BE2C (cell line): ENCODE results near the gene PRR16.

Source experiments
- DNase-seq: peaks from one replicate; pipeline ENCODE4 v3.0.0-alpha.2; 2020
- H3K27me3 ChIP-seq: fragments of 250-450 bp; sonication (Bioruptor Pico); 2 replicates; pipeline ENCODE4 v1.5.1; 2020; ENCODE audit warnings: mild to moderate bottlenecking
- H3K36me3 ChIP-seq: fragments of 250-450 bp; sonication (Bioruptor Pico); 2 replicates; pipeline ENCODE4 v1.5.1; 2020; ENCODE audit warnings: mild to moderate bottlenecking
- H3K4me1 ChIP-seq: fragments of 250-450 bp; sonication (Bioruptor Pico); 2 replicates; pipeline ENCODE4 v1.5.1; 2020
- H3K4me3 ChIP-seq: 2 replicates; pipeline ENCODE4 v1.5.1; 2011; ENCODE audit warnings: low read depth, low read length
- H3K9me3 ChIP-seq: fragments of 250-450 bp; sonication (Bioruptor Pico); 2 replicates; pipeline ENCODE4 v1.5.1; 2020
- TF ChIP-seq, protein P1 (sequence below): IDR thresholded peaks from 2 replicates; pipeline ENCODE4 v1.5.1; 2012; ENCODE audit warnings: mild to moderate bottlenecking, low read depth, low read length

Gene PRR16

GRCh38 chr5:120644516-120644915 is 180.4 kb downstream of the PRR16 start:
- H3K9me3 ChIP-seq: no peaks in the 10 kb centered on the region
- DNase-seq: no peak
- TF ChIP-seq, protein P1, sequence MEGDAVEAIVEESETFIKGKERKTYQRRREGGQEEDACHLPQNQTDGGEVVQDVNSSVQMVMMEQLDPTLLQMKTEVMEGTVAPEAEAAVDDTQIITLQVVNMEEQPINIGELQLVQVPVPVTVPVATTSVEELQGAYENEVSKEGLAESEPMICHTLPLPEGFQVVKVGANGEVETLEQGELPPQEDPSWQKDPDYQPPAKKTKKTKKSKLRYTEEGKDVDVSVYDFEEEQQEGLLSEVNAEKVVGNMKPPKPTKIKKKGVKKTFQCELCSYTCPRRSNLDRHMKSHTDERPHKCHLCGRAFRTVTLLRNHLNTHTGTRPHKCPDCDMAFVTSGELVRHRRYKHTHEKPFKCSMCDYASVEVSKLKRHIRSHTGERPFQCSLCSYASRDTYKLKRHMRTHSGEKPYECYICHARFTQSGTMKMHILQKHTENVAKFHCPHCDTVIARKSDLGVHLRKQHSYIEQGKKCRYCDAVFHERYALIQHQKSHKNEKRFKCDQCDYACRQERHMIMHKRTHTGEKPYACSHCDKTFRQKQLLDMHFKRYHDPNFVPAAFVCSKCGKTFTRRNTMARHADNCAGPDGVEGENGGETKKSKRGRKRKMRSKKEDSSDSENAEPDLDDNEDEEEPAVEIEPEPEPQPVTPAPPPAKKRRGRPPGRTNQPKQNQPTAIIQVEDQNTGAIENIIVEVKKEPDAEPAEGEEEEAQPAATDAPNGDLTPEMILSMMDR: no peak
- H3K27me3 ChIP-seq: no peaks in the 10 kb centered on the region
- no peaks in the 10 kb centered on the region for H3K4me1 ChIP-seq
- no peaks in the 10 kb centered on the region for H3K36me3 ChIP-seq
- no peak overlapping the region for H3K4me3 ChIP-seq

DNA sequence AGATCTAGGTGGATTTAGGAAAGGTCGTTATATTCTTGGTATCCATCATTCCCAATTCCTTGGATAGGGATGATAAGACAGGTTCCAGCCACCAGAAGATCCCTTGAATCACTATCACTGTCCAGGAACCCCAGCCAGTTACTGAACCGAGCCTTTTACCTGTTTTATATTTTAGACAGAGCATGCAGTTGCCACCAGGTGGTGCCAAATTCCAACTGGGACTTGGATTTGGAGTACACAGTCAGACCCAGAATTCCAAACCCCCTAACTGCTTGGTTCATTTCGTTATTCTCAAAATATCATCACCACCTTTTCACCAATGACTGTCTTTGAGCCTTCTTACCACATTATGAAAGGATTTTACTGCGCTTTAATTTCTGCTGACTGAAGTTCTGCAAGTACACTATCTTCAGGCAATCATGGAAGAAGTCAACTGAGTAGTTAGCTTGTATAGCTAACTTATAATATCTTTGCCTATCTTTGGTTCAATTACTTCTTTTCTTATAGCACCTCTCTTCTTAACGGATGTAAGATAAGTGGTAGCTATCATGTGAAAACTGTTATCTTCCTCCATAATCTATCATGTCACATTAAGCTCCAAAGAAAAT is 191.8 kb downstream of the PRR16 start:
- no peaks in the 10 kb centered on the region for H3K9me3 ChIP-seq
- TF ChIP-seq, protein P1: peak; percentile 93
- H3K27me3 ChIP-seq: no peaks in the 10 kb centered on the region
- H3K4me3 ChIP-seq: no peak overlapping the region
- peak; percentile 69 for DNase-seq
- peaks cover 3% of the 10 kb centered on the region; the same call in 1 of the 2 replicates for H3K4me1 ChIP-seq
- no peaks in the 10 kb centered on the region for H3K36me3 ChIP-seq

- H3K4me1 ChIP-seq: peaks cover 3% of the 10 kb centered on the region; the same call in 1 of the 2 replicates
- no peaks in the 10 kb centered on the region for H3K9me3 ChIP-seq
- H3K4me3 ChIP-seq: no peak overlapping the region
- H3K27me3 ChIP-seq: no peaks in the 10 kb centered on the region
- DNase-seq: no peak
- TF ChIP-seq, protein P1: no peak
- H3K36me3 ChIP-seq: no peaks in the 10 kb centered on the region
Observed at GRCh38 chr5:120657104-120657503, 193.0 kb downstream of the PRR16 start.

DNA sequence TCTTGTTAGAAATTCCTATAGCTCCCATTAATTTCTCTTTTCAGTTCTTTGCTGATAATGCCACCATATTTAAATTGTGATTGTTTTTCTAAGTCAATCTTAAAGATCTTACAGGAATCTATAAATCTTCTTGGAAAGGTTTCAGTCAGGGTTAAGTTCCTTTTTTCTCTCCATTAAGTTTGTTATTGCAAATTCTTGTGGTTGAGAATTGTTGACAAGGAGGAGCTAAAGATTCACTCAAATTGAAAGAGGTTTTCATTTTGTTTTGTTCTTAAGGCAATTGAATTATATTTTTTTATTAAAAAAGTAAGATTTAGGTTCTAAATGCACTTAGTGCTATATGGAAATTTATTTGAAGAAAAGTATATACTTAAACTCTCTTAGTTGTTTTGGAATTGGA is 213.4 kb downstream of the PRR16 start:
- DNase-seq: no peak
- TF ChIP-seq, protein P1: no peak

DNA sequence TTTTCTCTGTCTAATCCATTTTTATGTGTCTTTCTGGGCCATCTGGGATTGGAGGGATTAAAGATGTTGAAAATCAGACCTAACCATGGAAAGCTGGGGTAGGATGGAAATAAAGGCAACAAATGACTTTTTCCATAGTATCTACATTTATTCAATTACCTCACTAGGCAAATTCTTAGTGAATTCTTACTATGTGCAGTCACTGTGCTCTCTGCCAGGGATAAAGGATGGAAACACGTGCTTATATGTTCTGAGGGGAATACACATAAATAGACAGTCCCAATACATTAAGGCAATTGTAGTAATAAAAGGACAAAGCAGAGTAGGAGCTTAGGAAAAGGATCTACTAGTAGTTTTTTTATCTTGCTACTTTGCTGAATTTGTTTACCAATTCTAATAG is 214.2 kb downstream of the PRR16 start:
- H3K4me1 ChIP-seq: no peaks in the 10 kb centered on the region
- no peaks in the 10 kb centered on the region for H3K36me3 ChIP-seq
- H3K9me3 ChIP-seq: no peaks in the 10 kb centered on the region
- no peak overlapping the region for H3K4me3 ChIP-seq
- H3K27me3 ChIP-seq: no peaks in the 10 kb centered on the region
- no peak for DNase-seq
- TF ChIP-seq, protein P1: no peak

More for the DNA sequence above, 213.4 kb downstream of the PRR16 start:
- H3K4me3 ChIP-seq: no peak overlapping the region
- H3K9me3 ChIP-seq: no peaks in the 10 kb centered on the region
- H3K36me3 ChIP-seq: no peaks in the 10 kb centered on the region
- no peaks in the 10 kb centered on the region for H3K27me3 ChIP-seq
- H3K4me1 ChIP-seq: no peaks in the 10 kb centered on the region

- DNase-seq: no peak
Observed at GRCh38 chr5:120682851-120683250, 218.8 kb downstream of the PRR16 start.

More at GRCh38 chr5:120682851-120683250, 218.8 kb downstream of the PRR16 start:
- no peaks in the 10 kb centered on the region for H3K27me3 ChIP-seq
- TF ChIP-seq, protein P1: no peak
- no peaks in the 10 kb centered on the region for H3K9me3 ChIP-seq
- no peaks in the 10 kb centered on the region for H3K36me3 ChIP-seq
- H3K4me1 ChIP-seq: peaks cover 16% of the 10 kb centered on the region
- H3K4me3 ChIP-seq: no peak overlapping the region
